ENCODE results near the gene ACAD11.
A peak's percentile ranks its signal among the peaks of the same experiment; 100 is the strongest.

The ACAD11 gene

GRCh38 chr3:132530624-132531023 lies 129.0 kb downstream of the ACAD11 start:
- ChIA-PET CTCF (interaction anchor here (1.1 to 2.8 kb wide), 4 partner anchors 10 to 112 kb away, joined by 3 to 12 read pairs (median 4); no protein-coding TSS in a partner anchor), POLR2A (no interaction called here)
- DNase-seq (ENCODE audit: extremely low spot score): no peak
- no peak for TF ChIP-seq CTCF (IDR thresholded peaks at IDR 0.05; ENCODE audit: control extremely low read depth, extremely low read depth, low read depth, missing control alignments)

- POLR2A ChIA-PET: no interaction called here
- TF ChIP-seq CTCF (IDR thresholded peaks at IDR 0.05; ENCODE audit: control extremely low read depth, extremely low read depth, low read depth, missing control alignments): no peak
- peak; percentile 31 for DNase-seq (ENCODE audit: extremely low spot score)
- CTCF ChIA-PET: interaction anchor here (1.4 to 10.2 kb wide), 5 partner anchors 8 to 23 kb away, joined by 4 to 84 read pairs (median 12); no protein-coding TSS in a partner anchor
Observed at GRCh38 chr3:132522353-132522752, 137.3 kb downstream of the ACAD11 start.

- no peak for TF ChIP-seq CTCF (IDR thresholded peaks at IDR 0.05; ENCODE audit: control extremely low read depth, extremely low read depth, low read depth, missing control alignments)
- CTCF ChIA-PET: interaction anchor here (1.4 to 10.2 kb wide), 6 partner anchors 9 to 120 kb away, joined by 4 to 84 read pairs (median 10); no protein-coding TSS in a partner anchor
- no peak for DNase-seq (ENCODE audit: extremely low spot score)
- POLR2A ChIA-PET: no interaction called here
Observed at GRCh38 chr3:132521901-132522300, 137.7 kb downstream of the ACAD11 start.

GRCh38 chr3:132519914-132520313 lies 139.7 kb downstream of the ACAD11 start:
- POLR2A ChIA-PET: no interaction called here
- no peak for TF ChIP-seq CTCF (IDR thresholded peaks at IDR 0.05; ENCODE audit: control extremely low read depth, extremely low read depth, low read depth, missing control alignments)
- no peak for DNase-seq (ENCODE audit: extremely low spot score)
- CTCF ChIA-PET: interaction anchor here (1.9 to 10.2 kb wide), 5 partner anchors 10 to 122 kb away, joined by 4 to 84 read pairs (median 12); no protein-coding TSS in a partner anchor

- POLR2A ChIA-PET: no interaction called here
- TF ChIP-seq CTCF (IDR thresholded peaks at IDR 0.05; ENCODE audit: control extremely low read depth, extremely low read depth, low read depth, missing control alignments): no peak
- CTCF ChIA-PET: interaction anchor here (0.9 kb wide), 2 partner anchors 19 to 20 kb away, joined by 3 read pairs; no protein-coding TSS in a partner anchor
- DNase-seq (ENCODE audit: extremely low spot score): no peak
Observed at GRCh38 chr3:132517311-132517710, 142.3 kb downstream of the ACAD11 start.

- TF ChIP-seq CTCF (IDR thresholded peaks at IDR 0.05; ENCODE audit: control extremely low read depth, extremely low read depth, low read depth, missing control alignments): no peak
- no peak for DNase-seq (ENCODE audit: extremely low spot score)
- CTCF ChIA-PET: interaction anchor here (0.7 to 1.4 kb wide), 2 partner anchors 14 to 21 kb away, joined by 4 read pairs; no protein-coding TSS in a partner anchor
- POLR2A ChIA-PET: interaction anchor here (0.6 kb wide), 1 partner anchor 20 kb away, joined by 4 read pairs; no protein-coding TSS in a partner anchor
Observed at GRCh38 chr3:132513057-132513456, 146.6 kb downstream of the ACAD11 start.

Data from GM10248 (cell line).